GM12864 (cell line): Measurements from ENCODE around the gene CDC14B.

Experiments
- DNase-seq: peaks from one replicate; pipeline ENCODE4 v3.0.0-alpha.2; 2011; ENCODE audit warnings: low read depth
- H3K4me3 ChIP-seq: 2 replicates; pipeline ENCODE4 v1.5.1; 2011; ENCODE audit warnings: mild to moderate bottlenecking, low read depth, low read length, control low read depth
- TF ChIP-seq, protein P1 (sequence below): IDR thresholded peaks from 2 replicates; pipeline ENCODE4 v1.5.1; 2011; ENCODE audit warnings: low read depth, mild to moderate bottlenecking, moderate library complexity, low read length, control low read depth, inconsistent platforms; ENCODE audit errors: missing control alignments

CDC14B gene

GRCh38 chr9:96519095-96519494 lies 100.5 kb downstream of the CDC14B start:
- TF ChIP-seq, protein P1, sequence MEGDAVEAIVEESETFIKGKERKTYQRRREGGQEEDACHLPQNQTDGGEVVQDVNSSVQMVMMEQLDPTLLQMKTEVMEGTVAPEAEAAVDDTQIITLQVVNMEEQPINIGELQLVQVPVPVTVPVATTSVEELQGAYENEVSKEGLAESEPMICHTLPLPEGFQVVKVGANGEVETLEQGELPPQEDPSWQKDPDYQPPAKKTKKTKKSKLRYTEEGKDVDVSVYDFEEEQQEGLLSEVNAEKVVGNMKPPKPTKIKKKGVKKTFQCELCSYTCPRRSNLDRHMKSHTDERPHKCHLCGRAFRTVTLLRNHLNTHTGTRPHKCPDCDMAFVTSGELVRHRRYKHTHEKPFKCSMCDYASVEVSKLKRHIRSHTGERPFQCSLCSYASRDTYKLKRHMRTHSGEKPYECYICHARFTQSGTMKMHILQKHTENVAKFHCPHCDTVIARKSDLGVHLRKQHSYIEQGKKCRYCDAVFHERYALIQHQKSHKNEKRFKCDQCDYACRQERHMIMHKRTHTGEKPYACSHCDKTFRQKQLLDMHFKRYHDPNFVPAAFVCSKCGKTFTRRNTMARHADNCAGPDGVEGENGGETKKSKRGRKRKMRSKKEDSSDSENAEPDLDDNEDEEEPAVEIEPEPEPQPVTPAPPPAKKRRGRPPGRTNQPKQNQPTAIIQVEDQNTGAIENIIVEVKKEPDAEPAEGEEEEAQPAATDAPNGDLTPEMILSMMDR, result no peak
- H3K4me3 ChIP-seq, result no peak overlapping the region
- no peak for DNase-seq

DNA sequence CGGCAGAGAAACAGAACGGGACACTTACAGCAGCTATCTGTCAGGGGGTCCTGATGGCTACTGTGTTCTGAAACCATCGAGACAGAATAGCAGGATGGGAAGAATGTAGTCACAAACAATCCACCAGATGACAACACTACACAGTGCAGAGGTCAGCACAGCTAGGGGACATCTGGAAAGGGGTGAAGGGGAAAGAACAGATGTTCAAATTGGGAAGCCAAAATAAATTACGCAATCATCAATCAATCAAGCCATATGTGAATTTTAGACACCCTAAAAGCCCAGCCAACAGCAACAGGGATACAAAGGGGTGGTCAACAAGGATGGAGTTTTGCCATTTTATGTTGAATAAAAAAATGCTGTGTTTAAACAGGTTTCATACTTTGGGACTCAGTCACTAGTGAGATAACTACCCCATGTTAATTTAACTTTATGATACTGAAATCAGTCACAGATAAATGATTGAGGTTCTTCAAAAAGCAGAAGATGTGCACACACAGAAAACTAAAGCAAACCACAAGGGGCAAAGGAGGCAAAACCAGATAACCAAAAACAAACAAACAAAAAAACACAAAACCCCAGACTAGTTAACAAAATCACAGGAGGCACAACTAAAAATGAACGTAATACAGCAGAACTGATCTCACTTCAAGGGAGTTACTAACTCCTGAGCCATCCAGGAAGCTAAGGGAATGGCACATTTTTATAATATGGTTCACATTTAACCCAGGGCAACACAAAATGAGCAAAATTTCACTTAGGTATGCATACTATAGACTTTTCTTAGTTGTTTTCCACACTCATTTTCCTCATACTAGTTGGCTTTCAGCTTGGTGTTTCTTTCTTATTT lies 103.8 kb downstream of the CDC14B start:
- TF ChIP-seq, protein P1, result no peak
- DNase-seq, result no peak
- H3K4me3 ChIP-seq, result no peak overlapping the region

- no peak for DNase-seq
- H3K4me3 ChIP-seq, result no peak overlapping the region
- TF ChIP-seq, protein P1, result no peak
Measured at GRCh38 chr9:96514800-96515158, 104.9 kb downstream of the CDC14B start.

GRCh38 chr9:96514108-96514799 lies 105.4 kb downstream of the CDC14B start:
- no peak overlapping the region for H3K4me3 ChIP-seq
- DNase-seq, result no peak
- TF ChIP-seq, protein P1, result no peak

DNA sequence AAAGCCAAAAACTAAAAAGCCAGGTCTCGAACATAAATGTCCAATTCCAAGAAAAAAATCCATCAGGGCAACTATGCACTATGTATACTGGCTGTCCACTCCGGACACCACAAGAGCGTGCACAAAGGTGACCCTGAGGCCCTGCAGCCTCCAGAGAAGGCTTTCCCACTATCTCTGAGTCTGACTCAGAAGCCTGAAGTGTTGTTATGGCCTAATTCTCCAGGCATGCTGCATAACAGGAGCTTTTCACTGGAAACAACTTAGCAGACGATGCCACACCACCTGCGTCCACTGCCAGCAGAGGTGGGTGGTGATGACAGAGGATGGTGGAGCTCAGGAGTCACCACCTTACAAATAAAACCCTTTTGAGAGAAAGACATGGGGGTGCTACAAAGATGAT lies 106.0 kb downstream of the CDC14B start:
- no peak overlapping the region for H3K4me3 ChIP-seq
- no peak for DNase-seq
- TF ChIP-seq, protein P1, result no peak

GRCh38 chr9:96512240-96512639 lies 107.4 kb downstream of the CDC14B start:
- H3K4me3 ChIP-seq, result no peak overlapping the region
- TF ChIP-seq, protein P1, result no peak
- DNase-seq, result no peak
